Posterior cingulate gyrus (tissue), 11 donors: ENCODE measurements around the gene CXCR3.
"Not testable (repeated sequence)": the region's sequence is repeated elsewhere in the genome, so short reads cannot be mapped to it uniquely, and the experiment has no call there.

ENCODE experiments used
- DNase-seq, 10 donors: peaks; one replicate each; pipeline versions ENCODE4 v3.0.0 to v3.0.0-alpha.2; 2020 to 2021; ENCODE audit warnings: mixed read lengths in 3 of 10
- intact Hi-C: fragments of 100-400 bp; cut with DNase I; formaldehyde crosslinking; loops from one replicate; pipeline ENCODE4 v1.15.1; 2023

Gene CXCR3

DNA sequence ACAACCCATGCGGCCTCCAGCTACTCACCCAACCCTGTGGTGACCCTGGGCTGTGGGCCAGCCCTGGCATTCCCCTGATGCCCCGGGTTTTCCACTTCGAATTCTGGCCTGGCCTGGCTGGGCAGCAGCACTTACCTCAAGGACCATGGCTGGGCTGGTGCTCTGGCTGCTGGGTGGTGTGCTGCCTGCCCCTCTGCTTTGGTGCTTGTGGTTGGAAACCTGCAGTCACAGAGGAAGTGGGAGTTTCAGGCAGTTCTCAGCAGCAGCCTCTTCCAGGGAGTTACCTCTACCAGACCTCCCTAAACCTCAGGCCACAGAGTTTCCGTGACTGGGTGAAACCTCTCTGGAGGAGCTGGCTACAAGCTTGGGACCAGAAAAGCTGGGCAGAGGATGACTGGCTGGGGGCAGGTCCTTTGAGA is at the start of gene CXCR3:
TSS of gene CXCR3 (minus strand) at position 209 of the 419 bp plus-strand sequence. CDS start at position 147, 62 bp downstream.
- intact Hi-C loops, result no loop called here
- no peak for DNase-seq

GRCh38 chrX:71667328-71668247 is 49.3 kb upstream of the CXCR3 start, which contains the start of gene LOC101059915:
LOC101059915 (plus strand) TSS chrX:71667546.
- no peak for DNase-seq
- intact Hi-C loops, result no loop called here

DNA sequence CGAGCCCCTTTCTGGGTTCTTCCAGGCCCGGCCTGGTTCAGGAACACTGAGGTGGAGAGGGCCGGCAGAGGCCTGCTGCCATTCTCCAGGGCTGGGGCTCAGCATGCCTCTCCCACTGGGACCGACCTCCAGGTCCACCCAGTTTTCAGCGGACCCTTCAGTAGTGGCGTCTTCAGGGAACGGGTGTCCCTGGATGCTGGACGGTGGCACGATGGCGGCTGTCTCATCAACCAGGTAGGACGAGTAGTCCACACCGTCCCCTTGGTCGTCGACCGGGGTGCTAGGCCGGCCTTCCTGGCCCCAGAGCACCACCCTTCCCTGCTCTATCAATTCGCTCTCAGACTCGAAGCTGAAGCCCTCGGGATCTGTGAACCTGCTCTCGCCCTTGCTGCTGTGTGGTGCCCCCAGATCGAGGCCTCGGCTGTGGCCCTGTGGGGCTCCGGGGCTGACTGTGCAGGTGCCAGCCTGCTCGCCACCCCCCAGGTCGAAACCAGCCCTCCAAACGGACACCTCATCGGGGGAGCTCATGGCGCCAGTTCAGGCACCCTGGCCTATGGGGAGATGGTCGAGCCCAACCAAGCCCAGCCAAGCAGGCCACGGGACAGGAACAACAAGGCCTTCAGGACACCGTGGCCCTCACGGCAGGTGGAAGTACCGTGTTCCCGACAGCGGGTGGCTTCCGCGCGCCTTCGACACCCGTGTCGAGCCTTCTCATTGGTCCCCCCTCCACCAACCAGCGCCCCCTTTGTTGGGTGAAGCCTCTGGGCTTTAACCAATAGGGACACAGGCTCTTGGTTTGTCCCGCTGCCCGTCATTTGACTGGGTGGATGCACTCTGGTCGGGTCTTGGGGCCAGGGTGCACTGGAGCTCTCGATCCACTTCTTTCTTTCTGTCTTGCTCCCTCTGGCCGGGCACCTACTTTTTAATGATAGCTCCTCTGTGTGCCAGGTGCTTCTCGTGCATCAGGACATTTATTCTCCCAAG is 48.2 kb upstream of the CXCR3 start:
- intact Hi-C loops, result no loop called here
- DNase-seq, result no peak

GRCh38 chrX:71665747-71666146 is 47.4 kb upstream of the CXCR3 start:
- DNase-seq, result no peak
- intact Hi-C loops, result no loop called here

DNA sequence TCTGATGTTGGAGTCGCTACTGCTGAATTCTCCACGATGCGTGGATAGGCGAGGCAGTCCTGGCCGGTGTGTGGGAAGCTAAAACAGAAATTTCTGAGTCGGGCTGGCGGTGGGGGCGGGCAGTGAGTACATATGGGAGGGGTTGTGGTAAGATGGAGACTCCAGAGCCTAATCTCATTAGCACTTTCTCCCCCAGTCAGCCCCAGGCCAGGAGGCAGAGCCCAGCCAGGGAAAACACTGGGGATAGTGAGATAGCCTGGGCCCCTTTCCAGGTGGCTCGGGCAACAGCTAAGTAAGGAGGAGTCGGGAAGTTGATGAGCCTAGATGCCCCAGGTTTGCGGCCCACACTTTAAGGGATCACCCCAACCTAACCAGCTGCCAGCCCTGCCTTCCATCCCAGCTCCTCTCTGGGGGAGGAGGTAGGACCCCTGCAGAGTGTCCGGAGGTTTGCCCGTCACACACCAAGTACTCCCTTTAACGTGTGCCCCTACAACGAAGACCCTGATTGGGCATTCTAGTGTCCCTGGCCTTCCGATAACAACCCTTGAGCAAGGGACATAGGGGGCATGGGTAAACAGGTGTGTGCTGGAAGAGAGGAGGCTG is 46.7 kb upstream of the CXCR3 start:
- intact Hi-C loops, result no loop called here
- no peak for DNase-seq

- intact Hi-C loops, result not testable (repeated sequence)
- peak in 1 of 10 donors; percentile 3 for DNase-seq
Observed at GRCh38 chrX:71664202-71664601, 45.9 kb upstream of the CXCR3 start.

- intact Hi-C loops, DNase-seq: not testable (repeated sequence)
Observed at GRCh38 chrX:71663238-71663637, 44.9 kb upstream of the CXCR3 start.

DNA sequence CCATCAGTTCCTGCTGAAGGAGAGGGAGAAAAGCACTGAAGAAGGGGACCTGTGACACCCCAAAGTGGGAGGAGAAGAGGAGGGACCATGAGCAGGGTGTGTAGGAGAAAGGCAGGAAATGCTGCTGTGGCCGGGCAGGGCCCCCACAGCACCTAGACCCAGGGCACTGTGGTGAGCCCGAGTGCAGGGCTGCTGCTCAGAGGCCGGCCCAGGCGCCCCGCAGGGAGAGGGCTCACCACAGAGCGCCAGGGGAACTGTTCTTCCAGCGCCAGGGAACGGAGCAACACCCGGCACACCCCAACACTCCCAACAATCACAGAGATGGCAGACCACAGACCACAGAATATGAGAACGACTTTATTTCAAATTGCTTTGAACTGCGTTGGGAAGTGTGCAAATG is 44.3 kb upstream of the CXCR3 start:
- DNase-seq, intact Hi-C loops: not testable (repeated sequence)

DNA sequence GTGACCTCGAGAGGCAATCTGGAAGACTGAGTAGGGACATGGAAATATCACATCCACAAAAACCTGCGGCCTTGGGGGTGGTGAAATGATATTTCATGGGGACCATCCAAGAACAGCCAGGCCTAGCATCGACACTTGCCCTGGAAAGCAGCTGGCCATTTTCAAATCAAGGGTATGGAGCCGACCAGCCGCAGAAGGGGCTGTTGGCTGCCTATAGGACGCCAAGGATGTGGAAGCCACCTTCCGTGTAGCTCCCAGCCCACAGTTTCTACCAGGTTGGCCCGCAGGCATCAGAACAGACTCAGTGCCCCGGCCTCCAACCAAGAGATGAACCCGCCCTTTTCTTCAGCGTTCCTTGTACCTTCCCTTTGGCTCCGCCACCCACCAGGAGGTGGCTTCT is 43.6 kb upstream of the CXCR3 start:
- DNase-seq, result no peak
- intact Hi-C loops, result no loop called here

DNA sequence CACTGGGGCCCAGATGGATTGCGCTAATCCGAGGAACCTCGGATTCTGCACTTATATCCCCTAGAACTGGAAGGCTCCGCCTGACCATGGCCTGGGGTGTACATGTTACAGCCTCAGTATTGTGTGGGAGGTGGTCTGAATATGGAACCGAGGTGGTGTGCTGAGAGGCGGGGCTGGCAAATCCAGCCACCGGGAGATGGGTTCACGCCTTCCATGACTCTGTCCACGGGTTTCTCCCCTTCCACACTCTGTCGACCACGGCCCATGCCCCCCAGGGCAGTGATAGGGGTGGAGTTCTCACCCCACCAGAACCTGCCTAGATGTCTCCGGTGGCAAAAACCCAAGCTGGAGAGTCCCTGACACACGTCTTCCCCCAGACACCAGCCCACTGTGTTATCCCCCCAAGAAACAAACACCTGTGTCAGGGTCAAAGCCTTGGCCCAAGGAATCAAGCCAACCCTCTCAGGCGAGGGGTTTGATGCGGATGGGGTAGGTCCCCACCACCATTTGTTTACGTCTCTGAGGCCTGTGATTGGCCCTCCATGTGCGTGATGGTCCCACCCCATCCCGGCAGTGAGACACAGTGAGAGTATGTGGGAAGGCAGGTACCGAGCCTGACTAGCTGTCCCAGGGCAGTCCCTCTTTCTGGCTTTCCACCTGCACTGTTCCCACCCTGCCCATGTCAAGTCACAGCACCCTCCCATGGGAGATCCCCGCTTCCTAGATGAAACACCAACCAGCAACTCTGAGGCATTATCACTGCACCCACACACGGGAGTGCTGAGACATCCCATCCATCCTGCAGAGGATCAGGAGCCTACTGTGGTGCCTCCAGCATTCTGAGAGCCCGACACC is 42.5 kb upstream of the CXCR3 start:
- no peak for DNase-seq
- intact Hi-C loops, result no loop called here

DNA sequence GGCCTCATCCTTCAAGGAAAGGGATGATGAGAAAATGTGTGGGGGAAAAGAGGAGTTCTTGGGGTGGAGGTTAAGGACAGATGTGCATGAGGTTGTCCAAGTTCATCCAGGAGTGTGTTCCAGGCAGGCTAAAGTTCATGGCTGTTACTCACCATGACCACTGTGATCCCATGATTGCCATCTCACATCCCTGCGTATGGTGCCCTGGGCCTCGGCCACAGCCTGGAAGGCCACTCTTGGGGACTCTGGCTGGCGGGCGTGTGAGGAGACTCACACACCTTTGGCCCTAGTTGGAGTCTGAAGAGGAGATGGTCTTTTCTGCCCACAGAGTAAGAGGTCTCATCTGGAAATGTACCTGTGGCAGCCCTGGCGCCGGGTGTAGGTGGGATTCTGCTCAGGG is 41.6 kb upstream of the CXCR3 start:
- intact Hi-C loops, result no loop called here

DNA sequence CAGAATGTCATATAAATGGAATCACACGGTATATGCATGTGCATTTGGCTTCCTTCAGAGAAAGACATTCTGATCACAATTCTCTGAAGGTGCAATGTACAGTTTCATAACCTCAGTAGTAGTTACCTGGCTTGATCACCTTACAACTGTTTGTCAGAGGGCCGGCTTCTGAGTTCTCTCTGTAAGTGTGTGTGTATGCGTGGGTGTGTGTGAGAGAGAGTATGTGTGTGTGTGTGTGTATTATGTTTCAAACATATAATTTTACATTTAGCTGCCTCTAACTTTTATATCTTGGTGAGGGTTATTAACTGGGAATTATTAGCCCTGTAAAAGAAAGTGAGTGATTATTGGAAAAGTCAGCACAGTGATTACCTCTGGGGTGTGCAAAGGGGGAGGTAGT is 41.0 kb upstream of the CXCR3 start:
- intact Hi-C loops, result no loop called here
- no peak for DNase-seq

More for the DNA sequence above, 41.6 kb upstream of the CXCR3 start:
- no peak for DNase-seq

DNA sequence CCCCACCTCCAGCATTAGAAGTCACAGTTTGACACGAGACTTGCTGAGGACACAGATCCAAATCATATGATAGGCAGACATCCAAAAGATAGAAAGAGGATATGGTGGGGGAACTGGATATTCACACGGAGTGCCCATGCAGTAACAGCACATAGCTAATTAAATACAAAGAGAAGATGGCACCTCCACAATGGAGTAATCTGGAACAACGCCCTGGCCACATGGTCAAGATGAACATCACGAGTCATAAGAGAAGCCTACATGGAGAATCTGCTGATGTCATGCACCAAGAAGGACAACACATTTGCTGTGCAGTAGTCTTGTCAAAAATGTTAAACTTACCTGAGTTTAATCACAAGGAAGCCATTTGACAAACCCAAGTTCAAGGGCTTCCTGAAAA is 39.0 kb upstream of the CXCR3 start:
- no peak for DNase-seq
- intact Hi-C loops, result no loop called here

DNA sequence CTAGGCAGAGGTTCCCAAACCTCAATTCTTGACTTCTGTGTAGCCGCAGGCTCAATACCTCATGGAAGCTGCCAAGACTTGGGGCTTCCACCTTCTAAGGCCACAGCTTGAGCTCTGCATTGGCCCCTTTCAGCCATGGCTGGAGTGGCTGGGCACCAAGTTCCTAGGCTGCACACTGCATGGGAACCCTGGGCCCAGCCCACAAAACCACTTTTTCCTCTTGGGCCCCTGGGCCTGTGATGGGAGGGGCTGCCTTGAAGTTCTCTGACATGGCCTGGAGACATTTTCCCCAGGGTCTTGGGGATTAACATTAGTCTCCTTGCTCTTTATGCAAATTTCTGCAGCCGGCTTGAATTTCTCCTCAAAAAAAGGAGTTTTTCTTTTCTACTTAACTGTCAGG is 35.0 kb upstream of the CXCR3 start:
- intact Hi-C loops, result loop anchor here (5.0 kb wide), 1 partner anchor 221 kb away; no protein-coding TSS in a partner anchor
- DNase-seq, result no peak

DNA sequence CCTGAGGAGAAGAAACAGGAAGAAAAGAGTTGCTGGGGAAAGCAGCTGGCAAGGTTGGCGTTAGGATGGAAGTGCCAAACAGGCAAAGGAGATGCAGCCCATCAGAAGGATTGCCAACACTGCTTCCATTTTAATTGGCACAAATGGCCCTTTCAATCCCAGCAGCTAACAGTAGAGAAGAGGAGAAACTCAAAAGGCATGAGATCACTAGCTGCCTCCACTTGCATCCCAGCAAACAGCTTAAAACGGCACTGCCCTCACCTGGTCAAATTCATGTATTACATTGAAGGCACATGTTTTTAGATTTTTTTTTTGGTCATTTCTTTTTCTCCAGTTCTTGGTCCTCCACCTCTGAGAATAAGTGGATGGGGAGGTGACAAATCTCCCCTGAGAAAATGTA is 34.1 kb upstream of the CXCR3 start:
- intact Hi-C loops, result loop anchor here (5.0 kb wide), 1 partner anchor 220 kb away; no protein-coding TSS in a partner anchor
- peak in 3 of 10 donors; percentile 15 to 25 (median 22) for DNase-seq

DNA sequence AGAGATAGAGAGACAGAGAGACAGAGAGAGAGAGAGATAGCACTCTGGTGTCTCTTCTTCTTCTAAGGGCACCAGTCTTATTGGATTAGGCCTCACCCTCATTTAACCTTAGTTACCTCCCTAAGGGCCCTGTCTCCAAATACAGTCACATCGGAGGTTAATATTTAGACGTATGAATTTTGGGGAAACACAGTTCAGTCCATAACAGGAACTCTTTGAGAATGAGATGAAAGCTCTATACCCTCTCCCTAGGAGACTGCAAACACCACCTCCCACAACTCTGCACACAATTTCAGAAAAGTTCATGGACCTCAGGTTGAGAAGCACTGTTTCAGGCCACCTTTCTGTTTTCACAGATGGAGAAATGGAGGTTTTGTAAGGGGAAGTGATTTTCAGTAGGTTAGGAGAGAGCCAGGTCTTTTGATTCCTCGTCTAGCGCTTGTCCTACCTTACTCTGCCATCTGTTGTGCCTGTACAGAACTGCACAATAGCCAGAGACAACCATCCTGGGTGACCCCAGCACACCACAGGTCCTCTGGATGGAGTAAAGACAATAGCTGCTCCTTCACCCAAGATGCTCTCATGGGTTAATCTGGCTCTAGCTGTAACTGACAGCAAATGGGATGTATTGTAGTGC is 32.1 kb upstream of the CXCR3 start:
- DNase-seq, result no peak
- intact Hi-C loops, result loop anchor here (5.0 kb wide), 1 partner anchor 218 kb away; no protein-coding TSS in a partner anchor

GRCh38 chrX:71644406-71644805 is 26.1 kb upstream of the CXCR3 start:
- DNase-seq, intact Hi-C loops: not testable (repeated sequence)

DNA sequence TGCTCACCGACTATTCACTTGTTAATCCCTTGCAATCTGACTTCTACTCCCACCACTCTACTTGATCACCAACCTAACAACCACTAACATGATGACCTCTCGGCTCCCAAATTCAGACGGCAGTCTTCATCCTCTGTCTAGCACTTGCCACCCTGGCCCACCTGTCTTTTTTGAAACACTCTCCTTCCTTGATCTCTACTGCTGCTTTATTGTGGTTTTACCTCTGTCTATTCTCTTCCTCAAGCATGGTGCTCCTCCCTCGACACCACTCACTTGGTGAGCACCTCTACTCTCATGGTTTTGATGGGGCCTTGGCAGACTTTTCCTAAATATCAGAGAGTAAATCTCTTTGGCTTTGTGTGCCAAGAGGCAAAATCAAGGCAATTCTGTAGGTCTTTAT is 21.7 kb upstream of the CXCR3 start:
- DNase-seq, result no peak
- intact Hi-C loops, result no loop called here

GRCh38 chrX:71638409-71638808 is 20.1 kb upstream of the CXCR3 start:
- DNase-seq, result no peak
- intact Hi-C loops, result no loop called here
